Daoy (cell line): Measurements from ENCODE around the gene OR7C2. TPM values are rescaled to one million over a fixed set of nuclear protein-coding genes. Genes with fewer than 3 reads are reported as not detected.

Source experiments
- DNase-seq: peaks from one replicate; pipeline ENCODE4 v3.0.0-alpha.2; 2015; ENCODE audit warnings: low read depth
- total RNA-seq: library from RNA; depleted of rRNA; stranded (reverse); fragments of >200 nt; shearing (Covaris generic); gene quantifications from 2 replicates; pipeline ENCODE4 v1.2.3, GENCODE V29; 2014; rRNA removed

The OR7C2 gene
- total RNA-seq, 1 experiment from 2014 or later, result not detected

- peak; percentile 21 for DNase-seq
These were observed 38.4 kb downstream of the OR7C2 start, which contains the start of gene SLC1A6 for GRCh38 chr19:14979476-14980255. Gene SLC1A6, minus strand, starts transcription at chr19:14979864. Its CDS starts 6,954 bp downstream, at chr19:14972910.

GRCh38 chr19:14985133-14985532 lies 43.8 kb downstream of the OR7C2 start:
- no peak for DNase-seq

Other genes starting within 250 kb of the OR7C2 start
- gene ADGRE2, start 162.9 kb upstream of the OR7C2 start, total RNA-seq, result 0.09 and 0.17 TPM in 2 replicates
- not detected in 2 replicates for gene OR7A5, start 106.3 kb upstream of the OR7C2 start, total RNA-seq
- gene OR7C1, start 106.3 kb upstream of the OR7C2 start, total RNA-seq, result not detected in 2 replicates
- gene OR7A10, start 92.6 kb upstream of the OR7C2 start, total RNA-seq, result not detected in 2 replicates
- not detected in 2 replicates for gene OR7A17, start 55.4 kb upstream of the OR7C2 start, total RNA-seq
- 1.4 TPM in 1 of 2 replicates, not detected in the other for gene SLC1A6, start 38.4 kb downstream of the OR7C2 start, total RNA-seq
- gene CASP14, start 108.0 kb downstream of the OR7C2 start, total RNA-seq, result not detected in 2 replicates
- not detected in 2 replicates for gene OR1I1, start 140.7 kb downstream of the OR7C2 start, total RNA-seq
- 33.0 and 38.6 TPM in 2 replicates for gene SYDE1, start 165.9 kb downstream of the OR7C2 start, total RNA-seq